AG04449 (cell line): ENCODE measurements around the gene PIK3AP1.

Source experiments
- CTCF ChIA-PET: fragments of 350-600 bp; formaldehyde crosslinking; extraction: SDS; loops from one replicate; lab custom pipeline; 2021; ENCODE audit warnings: antibody characterized with exemption; lab: Yijun Ruan, JAX
- POLR2A ChIA-PET: fragments of 400-600, 350-600 bp; formaldehyde crosslinking; extraction: SDS; loops from one replicate; lab custom pipeline; 2020; ENCODE audit warnings: antibody characterized with exemption, inconsistent platforms; lab: Yijun Ruan, JAX
- DNase-seq: peaks from one replicate; pipeline ENCODE4 v3.0.0-alpha.2; 2010; ENCODE audit warnings: low read depth, low spot score
- H3K4me3 ChIP-seq: 2 replicates; pipeline ENCODE4 v1.5.1; 2011; ENCODE audit warnings: low read depth, mild to moderate bottlenecking, control low read depth, low read length
- TF ChIP-seq, protein P1 (sequence below): IDR thresholded peaks from one replicate; pipeline ENCODE4 v1.5.1; 2011; ENCODE audit warnings: mild to moderate bottlenecking, moderate library complexity, low read length, control low read depth, inconsistent platforms; ENCODE audit not compliant: insufficient read depth; ENCODE audit errors: missing control alignments

The PIK3AP1 gene, protein sequence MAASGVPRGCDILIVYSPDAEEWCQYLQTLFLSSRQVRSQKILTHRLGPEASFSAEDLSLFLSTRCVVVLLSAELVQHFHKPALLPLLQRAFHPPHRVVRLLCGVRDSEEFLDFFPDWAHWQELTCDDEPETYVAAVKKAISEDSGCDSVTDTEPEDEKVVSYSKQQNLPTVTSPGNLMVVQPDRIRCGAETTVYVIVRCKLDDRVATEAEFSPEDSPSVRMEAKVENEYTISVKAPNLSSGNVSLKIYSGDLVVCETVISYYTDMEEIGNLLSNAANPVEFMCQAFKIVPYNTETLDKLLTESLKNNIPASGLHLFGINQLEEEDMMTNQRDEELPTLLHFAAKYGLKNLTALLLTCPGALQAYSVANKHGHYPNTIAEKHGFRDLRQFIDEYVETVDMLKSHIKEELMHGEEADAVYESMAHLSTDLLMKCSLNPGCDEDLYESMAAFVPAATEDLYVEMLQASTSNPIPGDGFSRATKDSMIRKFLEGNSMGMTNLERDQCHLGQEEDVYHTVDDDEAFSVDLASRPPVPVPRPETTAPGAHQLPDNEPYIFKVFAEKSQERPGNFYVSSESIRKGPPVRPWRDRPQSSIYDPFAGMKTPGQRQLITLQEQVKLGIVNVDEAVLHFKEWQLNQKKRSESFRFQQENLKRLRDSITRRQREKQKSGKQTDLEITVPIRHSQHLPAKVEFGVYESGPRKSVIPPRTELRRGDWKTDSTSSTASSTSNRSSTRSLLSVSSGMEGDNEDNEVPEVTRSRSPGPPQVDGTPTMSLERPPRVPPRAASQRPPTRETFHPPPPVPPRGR

DNA sequence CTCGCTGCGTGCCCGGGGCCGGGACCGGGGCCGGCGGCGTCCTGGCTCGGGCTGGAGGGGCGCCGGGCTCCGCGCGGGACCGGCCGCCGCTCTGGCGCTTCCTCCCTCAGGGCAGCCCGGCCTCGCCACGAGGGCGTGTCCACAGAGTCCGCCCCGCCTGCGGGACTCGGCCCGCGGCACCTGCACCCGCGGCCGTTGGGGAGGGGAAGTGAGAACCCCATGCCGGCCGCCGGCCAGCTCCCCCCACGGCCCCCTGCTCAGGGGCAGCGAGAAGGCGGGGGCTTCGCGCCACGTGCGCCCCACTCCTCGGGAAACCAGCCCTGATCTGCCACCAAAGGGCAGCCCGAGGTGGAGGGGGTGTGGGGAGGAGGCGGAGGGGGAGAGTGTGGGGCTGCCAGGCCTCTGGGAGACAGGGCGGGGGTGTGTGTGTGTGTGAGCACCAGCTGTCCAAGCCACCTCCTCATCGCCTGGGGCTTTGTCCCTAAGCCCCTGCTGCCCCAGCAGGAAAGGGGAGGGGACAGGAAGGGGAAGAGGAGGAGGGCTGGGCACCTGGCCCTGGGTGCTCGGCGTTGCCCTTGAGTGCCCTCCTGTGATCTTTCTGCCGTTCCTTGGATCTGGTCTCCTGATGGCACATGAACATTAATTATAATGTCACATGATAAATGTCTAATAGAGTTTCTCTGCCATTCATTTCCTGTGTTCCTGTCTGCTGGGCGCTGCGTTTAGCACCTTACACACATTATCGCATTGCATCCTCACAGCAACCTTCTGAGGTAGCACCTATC lies at the start of gene PIK3AP1:
TSS of gene PIK3AP1 (minus strand) at position 93 of the 785 bp plus-strand sequence. CDS start 120 bp downstream, outside the sequence.
- DNase-seq: no peak
- POLR2A ChIA-PET: no interaction called here
- CTCF ChIA-PET: interaction anchor here (0.8 to 1.1 kb wide), 2 partner anchors 56 to 80 kb away, joined by 3 to 4 read pairs; no protein-coding TSS in a partner anchor
- peak within 1 kb of the TSS; percentile 18 for H3K4me3 ChIP-seq
- TF ChIP-seq, protein P1, sequence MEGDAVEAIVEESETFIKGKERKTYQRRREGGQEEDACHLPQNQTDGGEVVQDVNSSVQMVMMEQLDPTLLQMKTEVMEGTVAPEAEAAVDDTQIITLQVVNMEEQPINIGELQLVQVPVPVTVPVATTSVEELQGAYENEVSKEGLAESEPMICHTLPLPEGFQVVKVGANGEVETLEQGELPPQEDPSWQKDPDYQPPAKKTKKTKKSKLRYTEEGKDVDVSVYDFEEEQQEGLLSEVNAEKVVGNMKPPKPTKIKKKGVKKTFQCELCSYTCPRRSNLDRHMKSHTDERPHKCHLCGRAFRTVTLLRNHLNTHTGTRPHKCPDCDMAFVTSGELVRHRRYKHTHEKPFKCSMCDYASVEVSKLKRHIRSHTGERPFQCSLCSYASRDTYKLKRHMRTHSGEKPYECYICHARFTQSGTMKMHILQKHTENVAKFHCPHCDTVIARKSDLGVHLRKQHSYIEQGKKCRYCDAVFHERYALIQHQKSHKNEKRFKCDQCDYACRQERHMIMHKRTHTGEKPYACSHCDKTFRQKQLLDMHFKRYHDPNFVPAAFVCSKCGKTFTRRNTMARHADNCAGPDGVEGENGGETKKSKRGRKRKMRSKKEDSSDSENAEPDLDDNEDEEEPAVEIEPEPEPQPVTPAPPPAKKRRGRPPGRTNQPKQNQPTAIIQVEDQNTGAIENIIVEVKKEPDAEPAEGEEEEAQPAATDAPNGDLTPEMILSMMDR: no peak

DNA sequence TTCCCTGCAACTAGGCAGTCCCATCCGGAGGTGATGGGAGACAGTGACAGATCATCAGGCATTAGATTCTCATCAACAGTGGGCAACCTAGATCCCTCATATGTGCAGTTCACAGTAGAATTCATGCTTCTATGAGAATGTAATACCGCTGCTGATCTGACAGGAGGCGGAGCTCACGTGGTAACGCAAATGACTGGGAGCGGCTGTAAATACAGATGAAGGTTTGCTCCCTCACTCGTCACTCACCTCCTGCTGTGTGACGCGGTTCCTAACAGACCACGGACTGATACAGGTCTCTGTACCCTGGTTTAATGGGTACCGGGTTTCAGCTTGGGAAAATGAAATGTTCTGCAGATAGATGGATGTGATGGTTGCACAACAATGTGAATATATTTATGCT lies 47.8 kb upstream of the PIK3AP1 start:
- ChIA-PET POLR2A (no interaction called here), CTCF (interaction anchor here (1.2 to 2.5 kb wide), 2 partner anchors 128 to 442 kb away, joined by 3 to 10 read pairs; no protein-coding TSS in a partner anchor)
- H3K4me3 ChIP-seq: no peak overlapping the region
- TF ChIP-seq, protein P1: no peak
- DNase-seq: no peak

DNA sequence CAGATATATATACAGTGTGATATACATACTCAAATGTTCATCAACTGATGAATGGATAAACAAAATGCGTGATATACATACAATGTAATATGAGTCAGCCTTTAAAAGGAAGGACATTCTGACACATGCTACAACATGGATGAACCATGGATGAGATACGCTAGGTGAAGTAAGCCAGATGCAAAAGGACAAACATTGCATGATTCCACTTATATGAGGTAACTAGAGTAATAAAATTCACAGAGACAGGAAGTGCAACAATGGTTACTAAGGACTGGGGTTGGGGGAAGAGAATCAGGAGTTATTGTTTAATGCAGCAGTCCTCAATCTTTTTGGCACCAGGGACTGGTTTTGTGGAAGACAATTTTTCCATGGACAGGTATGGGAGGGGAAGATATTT lies 47.3 kb upstream of the PIK3AP1 start:
- no peak overlapping the region for H3K4me3 ChIP-seq
- TF ChIP-seq, protein P1: no peak
- CTCF ChIA-PET: interaction anchor here (1.2 to 2.5 kb wide), 2 partner anchors 128 to 443 kb away, joined by 3 to 10 read pairs; no protein-coding TSS in a partner anchor
- POLR2A ChIA-PET: no interaction called here
- DNase-seq: no peak

DNA sequence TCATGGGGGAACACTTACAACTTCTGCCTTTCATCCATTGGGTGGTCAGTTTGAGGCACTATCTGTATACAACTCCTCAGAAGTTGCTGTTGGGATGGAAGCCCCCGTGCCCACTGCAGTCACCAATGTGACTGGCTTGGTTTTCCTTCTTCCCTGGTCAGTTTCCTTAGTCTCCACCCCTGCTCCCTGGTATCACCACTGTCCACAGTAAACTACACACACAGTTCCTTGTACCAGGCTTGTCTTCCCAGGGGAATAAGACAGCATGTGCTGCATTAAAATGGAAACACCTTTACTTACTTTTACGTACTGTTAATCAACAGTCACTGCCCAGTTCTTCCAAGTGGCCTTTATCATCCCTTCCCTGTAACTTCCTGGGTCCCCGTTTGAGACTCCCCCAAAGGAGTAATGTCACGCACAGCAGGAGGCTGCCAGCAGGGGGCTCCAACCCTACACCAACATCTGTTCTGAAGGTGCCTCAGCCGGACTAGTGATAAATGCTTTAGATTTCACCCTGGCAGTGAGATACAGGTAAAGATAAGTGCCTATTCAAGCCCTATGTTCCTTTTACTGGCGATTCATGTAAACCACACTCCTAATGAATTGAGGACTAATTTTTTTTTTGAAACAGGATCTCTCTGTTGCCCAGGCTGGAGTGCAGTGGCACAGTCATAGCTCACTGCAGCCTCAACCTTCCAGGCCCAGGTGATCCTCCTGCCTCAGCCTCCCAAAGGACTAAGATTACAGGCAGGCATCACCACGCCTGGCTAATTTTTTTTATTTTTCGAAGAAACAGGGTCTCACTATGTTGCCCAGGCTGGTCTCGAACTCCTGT lies 45.3 kb upstream of the PIK3AP1 start:
- CTCF ChIA-PET: interaction anchor here (1.1 kb wide), 1 partner anchor 444 kb away, joined by 3 read pairs; no protein-coding TSS in a partner anchor
- POLR2A ChIA-PET: no interaction called here
- H3K4me3 ChIP-seq: no peak overlapping the region
- TF ChIP-seq, protein P1: peak; percentile 81
- DNase-seq: no peak

DNA sequence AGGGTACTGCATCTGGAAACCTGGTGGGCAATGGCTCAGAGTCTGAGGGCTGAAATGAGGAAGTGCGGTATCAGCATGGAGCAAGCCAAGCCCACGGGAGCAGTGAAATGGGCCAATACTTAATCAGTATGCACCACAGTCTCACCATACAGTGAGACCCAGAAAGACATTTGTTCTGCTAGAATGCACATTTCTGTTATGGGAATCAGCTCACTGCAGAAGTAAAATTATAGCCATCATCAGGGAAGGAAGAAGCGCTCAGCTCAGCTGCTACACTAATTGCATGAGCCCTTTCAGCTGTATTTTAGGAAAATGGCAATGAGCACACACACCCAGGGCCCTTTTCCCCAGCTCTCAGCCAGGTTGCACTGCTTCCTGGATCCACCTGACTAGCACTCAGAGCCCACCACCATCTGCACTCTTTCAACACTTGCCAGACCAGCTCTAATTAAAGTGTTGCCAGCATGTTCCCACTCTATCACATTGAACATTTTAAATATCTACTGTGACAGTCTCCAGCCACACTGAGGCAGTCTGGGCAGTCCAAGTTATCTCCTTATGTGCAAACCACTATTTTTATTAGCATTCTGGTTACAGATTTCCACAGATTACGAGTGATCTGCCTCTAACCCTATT lies 44.2 kb upstream of the PIK3AP1 start:
- ChIA-PET POLR2A (interaction anchor here (0.7 kb wide), 1 partner anchor 72 kb away, joined by 3 read pairs; no protein-coding TSS in a partner anchor), CTCF (interaction anchor here (0.8 to 2.2 kb wide), 13 partner anchors 8 to 468 kb away, joined by 3 to 9 read pairs (median 5); no protein-coding TSS in a partner anchor)
- TF ChIP-seq, protein P1: no peak
- DNase-seq: no peak
- H3K4me3 ChIP-seq: no peak overlapping the region
